HG02938 (cell line): ENCODE results near the gene SEPHS1.
"Not testable (repeated sequence)": the region's sequence is repeated elsewhere in the genome, so short reads cannot be mapped to it uniquely, and the experiment has no call there.

Experiments
- ATAC-seq: cut with Tn5 transposase; IDR thresholded peaks from one replicate; pipeline ENCODE4 v1.9.1; 2021; ENCODE audit warnings: mild to moderate bottlenecking, moderate library complexity; ENCODE audit not compliant: unreplicated experiment

SEPHS1 gene

GRCh38 chr10:13365243-13365642, 17.1 kb upstream of the SEPHS1 start:
- no peak for ATAC-seq

GRCh38 chr10:13360587-13360986, 12.5 kb upstream of the SEPHS1 start:
- no peak for ATAC-seq

- ATAC-seq = no peak
Measured at GRCh38 chr10:13356392-13356791, 8.3 kb upstream of the SEPHS1 start.

- ATAC-seq = no peak
Measured at GRCh38 chr10:13354783-13355182, 6.7 kb upstream of the SEPHS1 start.

- ATAC-seq = no peak
Measured at GRCh38 chr10:13352519-13352918, 4.4 kb upstream of the SEPHS1 start.

- no peak for ATAC-seq
Measured at GRCh38 chr10:13351340-13351915, 3.3 kb upstream of the SEPHS1 start.

GRCh38 chr10:13349463-13350274, 1.6 kb upstream of the SEPHS1 start:
- no peak for ATAC-seq

GRCh38 chr10:13347500-13348156, 465 bp downstream of the SEPHS1 start:
- peak; percentile 61 for ATAC-seq

GRCh38 chr10:13347043-13347499, 1.0 kb downstream of the SEPHS1 start:
- ATAC-seq = peak; percentile 12

- no peak for ATAC-seq
Measured at GRCh38 chr10:13346283-13347042, 1.6 kb downstream of the SEPHS1 start.

- peak; percentile 85 for ATAC-seq
Measured at GRCh38 chr10:13340626-13341376, 7.3 kb downstream of the SEPHS1 start.

GRCh38 chr10:13340068-13340467, 8.0 kb downstream of the SEPHS1 start:
- no peak for ATAC-seq

GRCh38 chr10:13338390-13339110, 9.5 kb downstream of the SEPHS1 start:
- no peak for ATAC-seq

GRCh38 chr10:13337827-13338196, 10.3 kb downstream of the SEPHS1 start:
- no peak for ATAC-seq

- no peak for ATAC-seq
Measured at GRCh38 chr10:13337128-13337826, 10.8 kb downstream of the SEPHS1 start.

- no peak for ATAC-seq
Measured at GRCh38 chr10:13335881-13336280, 12.2 kb downstream of the SEPHS1 start.

- ATAC-seq = no peak
Measured at GRCh38 chr10:13334556-13334955, 13.5 kb downstream of the SEPHS1 start.

- ATAC-seq = no peak
Measured at GRCh38 chr10:13331646-13332045, 16.4 kb downstream of the SEPHS1 start.

- ATAC-seq = not testable (repeated sequence)
Measured at GRCh38 chr10:13330980-13331379, 17.1 kb downstream of the SEPHS1 start.
